Neural cell (in vitro differentiated cells): ENCODE measurements around the gene USP28. TPM values are rescaled to one million over a fixed set of nuclear protein-coding genes. Genes with fewer than 3 reads are reported as not detected.

Experiments used
- H2AFZ ChIP-seq: fragments of 200-600, 300-800 bp; sonication (generic), shearing (Covaris generic); 2 replicates; pipeline ENCODE4 v1.6.0; 2014; ENCODE audit warnings: low read depth, mild to moderate bottlenecking, antibody characterized with exemption, low read length, moderate library complexity
- H3F3A ChIP-seq: fragments of 200-600 bp; shearing (Covaris generic); 2 replicates; pipeline ENCODE4 v1.6.1; 2016; ENCODE audit warnings: mild to moderate bottlenecking, moderate library complexity, mixed read lengths, antibody characterized with exemption, low read length; ENCODE audit not compliant: insufficient read depth, poor library complexity, severe bottlenecking
- H3K27ac ChIP-seq: fragments of 200-600, 300-800 bp; sonication (generic), shearing (Covaris generic); 2 replicates; pipeline ENCODE4 v1.5.1; 2014; ENCODE audit warnings: mild to moderate bottlenecking, low read length, moderate library complexity
- H3K27me3 ChIP-seq: fragments of 300-800, 200-600 bp; sonication (generic), shearing (Covaris generic); 2 replicates; pipeline ENCODE4 v1.6.0; 2014; ENCODE audit warnings: mild to moderate bottlenecking, low read depth, low read length, moderate library complexity; ENCODE audit not compliant: insufficient read depth
- H3K36me3 ChIP-seq: fragments of 300-800, 200-600 bp; sonication (generic), shearing (Covaris generic); 2 replicates; pipeline ENCODE4 v1.5.1; 2014; ENCODE audit warnings: mild to moderate bottlenecking, antibody characterized with exemption, low read length, moderate library complexity; ENCODE audit not compliant: insufficient read depth
- H3K4me2 ChIP-seq: fragments of 300-800, 200-600 bp; sonication (generic), shearing (Covaris generic); 2 replicates; pipeline ENCODE4 v1.6.0; 2014; ENCODE audit warnings: mild to moderate bottlenecking, low read length
- H3K4me3 ChIP-seq: fragments of 300-800, 200-600 bp; sonication (generic), shearing (Covaris generic); 2 replicates; pipeline ENCODE4 v1.5.1; 2014; ENCODE audit warnings: mild to moderate bottlenecking, low read length, moderate library complexity
- H3K79me2 ChIP-seq: fragments of 200-600 bp; shearing (Covaris generic); replicated peaks from 2 replicates; pipeline ENCODE4 v1.6.0; 2014; ENCODE audit warnings: mild to moderate bottlenecking, low read length, moderate library complexity; ENCODE audit not compliant: insufficient read depth
- H3K9ac ChIP-seq: fragments of 300-800, 200-600 bp; sonication (generic), shearing (Covaris generic); 2 replicates; pipeline ENCODE4 v1.6.1; 2016; ENCODE audit warnings: mild to moderate bottlenecking, low read length, mixed read lengths
- H3K9me2 ChIP-seq: fragments of 200-600 bp; shearing (Covaris generic); 2 replicates; pipeline ENCODE4 v1.6.1; 2016; ENCODE audit warnings: mild to moderate bottlenecking, low read length, mixed read lengths; ENCODE audit not compliant: insufficient read depth
- H3K9me3 ChIP-seq: fragments of 200-600, 300-800 bp; sonication (generic), shearing (Covaris generic); 2 replicates; pipeline ENCODE4 v1.6.1; 2016; ENCODE audit warnings: mild to moderate bottlenecking, mixed run types, low read length, moderate library complexity, mixed read lengths
- H4K20me1 ChIP-seq: fragments of 200-600 bp; shearing (Covaris generic); 2 replicates; pipeline ENCODE4 v1.6.1; 2016; ENCODE audit warnings: mild to moderate bottlenecking, mixed run types; ENCODE audit not compliant: insufficient read depth
- EP300 ChIP-seq: fragments of 450-650 bp; conservative IDR thresholded peaks from 2 replicates; pipeline ENCODE4 v1.6.1; 2014; ENCODE audit warnings: antibody characterized with exemption, mild to moderate bottlenecking, moderate library complexity; ENCODE audit not compliant: poor library complexity, severe bottlenecking
- EZH2 ChIP-seq: fragments of 200-600, 300-800 bp; shearing (Covaris generic), sonication (generic); IDR thresholded peaks from 2 replicates; pipeline ENCODE4 v1.6.1; 2014; ENCODE audit warnings: antibody characterized with exemption, low read length, borderline replicate concordance, mild to moderate bottlenecking; ENCODE audit not compliant: insufficient read depth, poor library complexity, severe bottlenecking
- MXI1 ChIP-seq: fragments of 450-650 bp; conservative IDR thresholded peaks from 2 replicates; pipeline ENCODE4 v1.6.1; 2014; ENCODE audit warnings: antibody characterized with exemption, mild to moderate bottlenecking; ENCODE audit not compliant: poor library complexity, severe bottlenecking
- POLR2AphosphoS5 ChIP-seq: IDR thresholded peaks from 2 replicates; pipeline ENCODE4 v1.6.1; 2012
- RAD21 ChIP-seq: fragments of 450-650 bp; conservative IDR thresholded peaks from 2 replicates; pipeline ENCODE4 v1.6.1; 2014; ENCODE audit warnings: antibody characterized with exemption, mild to moderate bottlenecking, moderate library complexity
- REST ChIP-seq: IDR thresholded peaks from 2 replicates; pipeline ENCODE4 v1.6.1; 2012; ENCODE audit warnings: borderline replicate concordance
- SMC3 ChIP-seq: fragments of 450-650 bp; conservative IDR thresholded peaks from 2 replicates; pipeline ENCODE4 v1.6.1; 2014; ENCODE audit warnings: antibody characterized with exemption, mild to moderate bottlenecking, moderate library complexity; ENCODE audit not compliant: poor library complexity
- TAF1 ChIP-seq: IDR thresholded peaks from 2 replicates; pipeline ENCODE4 v1.6.1; 2012; ENCODE audit warnings: low read depth
- polyA plus RNA-seq: library from polyadenylated mRNA; depleted of rRNA; stranded (reverse); fragments of >200 nt; gene quantifications from 2 replicates; pipeline ENCODE4 v1.2.3, GENCODE V29; 2014
- TF ChIP-seq, protein P1 (sequence below): fragments of 450-650 bp; IDR thresholded peaks from 2 replicates; pipeline ENCODE4 v1.5.1; 2014; ENCODE audit warnings: antibody characterized with exemption, mild to moderate bottlenecking, moderate library complexity; ENCODE audit not compliant: poor library complexity, severe bottlenecking

Gene USP28
- polyA plus RNA-seq, 1 donor from 2014 or later, result 16.0 TPM

DNA sequence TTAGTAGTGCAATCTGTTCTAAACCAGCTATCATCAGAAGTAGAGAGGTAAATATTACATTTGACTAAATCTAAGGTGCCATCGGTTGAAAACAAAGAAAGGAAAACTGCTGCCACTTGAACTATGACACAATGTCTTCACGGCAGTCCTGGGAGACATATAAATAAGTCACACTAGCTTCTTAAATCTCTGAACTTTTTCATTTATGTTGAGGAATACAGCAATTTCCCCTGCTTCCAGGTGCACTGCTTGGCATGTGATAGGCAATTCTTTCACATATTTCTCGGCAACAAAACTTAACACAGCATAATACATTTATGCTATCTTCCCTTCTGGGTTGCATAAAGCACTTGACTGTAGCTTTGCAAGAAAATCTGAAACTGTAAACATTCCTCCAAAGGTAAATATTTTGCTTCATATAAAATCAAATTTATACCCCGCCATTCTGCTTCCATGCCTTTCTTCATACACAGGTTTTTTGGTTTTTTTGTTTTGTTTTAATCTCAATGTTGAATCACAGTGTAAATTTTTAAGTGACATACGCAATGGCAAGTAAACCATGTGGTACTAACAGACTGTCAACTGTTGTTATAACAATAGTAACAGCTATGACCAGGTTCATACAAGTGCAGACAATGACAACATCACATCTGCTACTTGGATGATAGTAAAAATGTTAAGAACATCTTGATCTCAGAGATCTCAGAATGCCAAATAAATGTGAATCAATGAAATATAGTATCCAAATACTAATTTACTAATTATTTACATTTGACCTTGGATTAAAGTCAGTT lies 18.2 kb downstream of the USP28 start:
- Histone ChIP-seq H3F3A (no peaks in the 10 kb centered on the region), H3K27me3 (no peaks in the 10 kb centered on the region), H3K27ac (no peak overlapping the region), H3K36me3 (no peaks in the 10 kb centered on the region), H4K20me1 (no peaks in the 10 kb centered on the region), H2AFZ (no peak overlapping the region), H3K9me3 (no peaks in the 10 kb centered on the region), H3K4me3 (no peak overlapping the region), H3K9ac (no peak overlapping the region), H3K79me2 (peaks cover 3% of the 10 kb centered on the region), H3K4me2 (no peak overlapping the region), H3K9me2 (no peaks in the 10 kb centered on the region)
- no peak for TF ChIP-seq RAD21
- TF ChIP-seq, protein P1, sequence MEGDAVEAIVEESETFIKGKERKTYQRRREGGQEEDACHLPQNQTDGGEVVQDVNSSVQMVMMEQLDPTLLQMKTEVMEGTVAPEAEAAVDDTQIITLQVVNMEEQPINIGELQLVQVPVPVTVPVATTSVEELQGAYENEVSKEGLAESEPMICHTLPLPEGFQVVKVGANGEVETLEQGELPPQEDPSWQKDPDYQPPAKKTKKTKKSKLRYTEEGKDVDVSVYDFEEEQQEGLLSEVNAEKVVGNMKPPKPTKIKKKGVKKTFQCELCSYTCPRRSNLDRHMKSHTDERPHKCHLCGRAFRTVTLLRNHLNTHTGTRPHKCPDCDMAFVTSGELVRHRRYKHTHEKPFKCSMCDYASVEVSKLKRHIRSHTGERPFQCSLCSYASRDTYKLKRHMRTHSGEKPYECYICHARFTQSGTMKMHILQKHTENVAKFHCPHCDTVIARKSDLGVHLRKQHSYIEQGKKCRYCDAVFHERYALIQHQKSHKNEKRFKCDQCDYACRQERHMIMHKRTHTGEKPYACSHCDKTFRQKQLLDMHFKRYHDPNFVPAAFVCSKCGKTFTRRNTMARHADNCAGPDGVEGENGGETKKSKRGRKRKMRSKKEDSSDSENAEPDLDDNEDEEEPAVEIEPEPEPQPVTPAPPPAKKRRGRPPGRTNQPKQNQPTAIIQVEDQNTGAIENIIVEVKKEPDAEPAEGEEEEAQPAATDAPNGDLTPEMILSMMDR, result no peak
- TF ChIP-seq MXI1, result no peak
- no peak for TF ChIP-seq EP300
- no peak for TF ChIP-seq TAF1
- TF ChIP-seq POLR2AphosphoS5, result no peak
- no peak for TF ChIP-seq SMC3
- no peak for TF ChIP-seq REST
- TF ChIP-seq EZH2, result no peak

DNA sequence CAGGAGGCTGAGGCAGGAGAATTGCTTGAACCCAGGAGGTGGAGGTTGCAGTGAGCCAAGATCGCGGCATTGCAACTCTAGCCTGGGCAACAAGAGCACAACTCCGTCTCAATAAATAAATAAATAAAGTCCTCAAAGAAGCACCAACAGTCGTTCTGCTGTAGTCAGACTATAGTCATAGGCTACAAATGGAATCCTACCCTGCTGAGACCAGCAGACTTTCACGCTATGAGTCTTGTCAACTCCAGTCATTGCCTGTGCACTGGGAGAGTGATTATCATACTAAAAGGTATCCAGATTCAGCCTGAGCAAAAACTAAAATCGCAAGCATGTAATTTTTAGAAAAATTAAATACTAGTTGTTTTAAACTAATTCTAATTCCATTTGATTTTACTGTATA lies 19.6 kb downstream of the USP28 start:
- H3K9me3 ChIP-seq, result no peaks in the 10 kb centered on the region
- H4K20me1 ChIP-seq, result no peaks in the 10 kb centered on the region
- no peak overlapping the region for H3K4me2 ChIP-seq
- no peak overlapping the region for H3K4me3 ChIP-seq
- H3K9me2 ChIP-seq, result no peaks in the 10 kb centered on the region
- H3K27ac ChIP-seq, result no peak overlapping the region
- no peaks in the 10 kb centered on the region for H3K27me3 ChIP-seq
- H3K79me2 ChIP-seq, result peaks cover 3% of the 10 kb centered on the region
- no peak overlapping the region for H3K9ac ChIP-seq
- TF ChIP-seq EZH2 (no peak), POLR2AphosphoS5 (no peak), EP300 (no peak), REST (no peak), RAD21 (no peak), TAF1 (no peak), MXI1 (no peak), SMC3 (no peak)
- TF ChIP-seq, protein P1, result no peak
- no peak overlapping the region for H2AFZ ChIP-seq
- no peaks in the 10 kb centered on the region for H3F3A ChIP-seq
- H3K36me3 ChIP-seq, result no peaks in the 10 kb centered on the region
